CD4-positive, alpha-beta T cell (primary cell): Measurements from ENCODE around the gene SLIT2. TPM values are rescaled to one million over a fixed set of nuclear protein-coding genes. Genes with fewer than 3 reads are reported as not detected.

Source experiments
- ATAC-seq: fragments of 200-7000 bp; cut with Tn5 transposase; one replicate; pipeline ENCODE4 v1.10.0; 2022; ENCODE audit warnings: mild to moderate bottlenecking; ENCODE audit not compliant: poor library complexity
- CTCF ChIA-PET: fragments of 350-600 bp; sonication (Branson Sonifier 250); formaldehyde crosslinking; loops from one replicate; lab custom pipeline; 2021; ENCODE audit warnings: antibody characterized with exemption, inconsistent platforms; lab: Charles Lee
- POLR2A ChIA-PET: fragments of 350-600 bp; sonication (Branson Sonifier 250); formaldehyde crosslinking; loops from one replicate; lab custom pipeline; 2021; ENCODE audit warnings: antibody characterized with exemption, inconsistent platforms; lab: Charles Lee
- DNase-seq, 14 experiments: peaks; one replicate each; pipeline ENCODE4 v3.0.0-alpha.2; 2013 to 2020; ENCODE audit warnings: mixed read lengths in 2 of 14
- H3K27ac ChIP-seq, 2 donors: one replicate each; pipeline versions ENCODE4 v1.5.1 to v1.7.0; 2013; ENCODE audit warnings: low read length in 2 of 2, low read depth in 1 of 2, mild to moderate bottlenecking in 1 of 2
- H3K27me3 ChIP-seq, 2 experiments: 1 replicate in 1 of 2; 2 replicates in 1 of 2; pipeline versions ENCODE4 v1.6.1 to v1.7.0; 2013; ENCODE audit warnings: low read length in 2 of 2, control low read depth in 1 of 2, mild to moderate bottlenecking in 1 of 2, moderate library complexity in 1 of 2; ENCODE audit not compliant: insufficient read depth in 2 of 2, control insufficient read depth in 1 of 2
- H3K36me3 ChIP-seq: one replicate; pipeline ENCODE4 v1.6.1; 2013; ENCODE audit warnings: low read length, control low read depth; ENCODE audit not compliant: insufficient read depth
- H3K4me1 ChIP-seq: one replicate; pipeline ENCODE4 v1.6.1; 2013; ENCODE audit warnings: low read length, control low read depth; ENCODE audit not compliant: insufficient read depth
- H3K4me3 ChIP-seq: one replicate; pipeline ENCODE4 v1.5.1; 2013; ENCODE audit warnings: mild to moderate bottlenecking, low read length, moderate library complexity
- H3K9me3 ChIP-seq, 2 experiments: 1 replicate in 1 of 2; 2 replicates in 1 of 2; pipeline versions ENCODE4 v1.6.1 to v1.7.0; 2013; ENCODE audit warnings: low read length in 2 of 2, mild to moderate bottlenecking in 2 of 2, control low read depth in 1 of 2, moderate library complexity in 1 of 2; ENCODE audit not compliant: control insufficient read depth in 1 of 2, insufficient read depth in 1 of 2
- H3K27ac Mint-ChIP-seq: one replicate; pipeline ENCODE4 v1.8.0; 2020; ENCODE audit warnings: mixed read lengths
- H3K27me3 Mint-ChIP-seq: one replicate; pipeline ENCODE4 v1.8.0; 2021; ENCODE audit warnings: mixed read lengths
- H3K36me3 Mint-ChIP-seq: one replicate; pipeline ENCODE4 v1.8.0; 2021; ENCODE audit warnings: low read depth, mixed read lengths
- H3K4me1 Mint-ChIP-seq: one replicate; pipeline ENCODE4 v1.8.0; 2021; ENCODE audit warnings: low read depth, mixed read lengths
- H3K4me3 Mint-ChIP-seq: one replicate; pipeline ENCODE4 v1.8.0; 2020; ENCODE audit warnings: mild to moderate bottlenecking, mixed read lengths
- H3K9me3 Mint-ChIP-seq: one replicate; pipeline ENCODE4 v1.8.0; 2020; ENCODE audit warnings: mixed read lengths
- CTCF ChIP-seq: fragments of 200-600 bp; IDR thresholded peaks from one replicate; pipeline ENCODE4 v1.8.0; 2022; ENCODE audit warnings: antibody characterized with exemption, mild to moderate bottlenecking
- intact Hi-C, 2 experiments: fragments of 100-400 bp; cut with DNase I in 1 of 2; cut with micrococcal nuclease in 1 of 2; formaldehyde crosslinking; loops; one replicate each; pipeline versions ENCODE4 v1.15.1 to v1.9.0; 2023 to 2025; cut with DNase I, micrococcal nuclease
- total RNA-seq, 174 experiments: library from RNA in 2 of 174; stranded (reverse) in 2 of 174; gene quantifications; one replicate each; pipeline ENCODE4 v1.2.3 and lab custom pipeline; 2021 to 2026

Gene SLIT2
- total RNA-seq, 2 experiments from 2014 or later = not detected

- Mint-ChIP-seq H3K27me3 (peaks cover 59% of the 10 kb centered on the region), H3K4me3 (no peak overlapping the region), H3K4me1 (peaks cover 11% of the 10 kb centered on the region), H3K9me3 (no peaks in the 10 kb centered on the region), H3K36me3 (no peaks in the 10 kb centered on the region), H3K27ac (no peak overlapping the region)
- no peak for DNase-seq
- H3K27ac ChIP-seq = no peak overlapping the region
- ATAC-seq = no peak
- H3K4me1 ChIP-seq = peaks cover 5% of the 10 kb centered on the region
- H3K9me3 ChIP-seq = peaks cover 0 to 32% of the 10 kb centered on the region in 2 experiments
- H3K4me3 ChIP-seq = no peak overlapping the region
- TF ChIP-seq CTCF = no peak
- peaks cover 38 to 66% of the 10 kb centered on the region in 2 experiments for H3K27me3 ChIP-seq
- H3K36me3 ChIP-seq = no peaks in the 10 kb centered on the region
- ChIA-PET CTCF (no interaction called here), POLR2A (no interaction called here)
- intact Hi-C loops = no loop called here
Measured at GRCh38 chr4:20252656-20253282, 1.1 kb downstream of the SLIT2 start.

GRCh38 chr4:20253283-20253734 is 1.6 kb downstream of the SLIT2 start:
- no peaks in the 10 kb centered on the region for H3K36me3 ChIP-seq
- no peak overlapping the region for H3K27ac Mint-ChIP-seq
- ATAC-seq (no peak), DNase-seq (no peak)
- no peak overlapping the region for H3K27ac ChIP-seq
- no peak overlapping the region for H3K4me3 Mint-ChIP-seq
- H3K4me1 ChIP-seq = peaks cover 5% of the 10 kb centered on the region
- intact Hi-C loops = no loop called here
- no peaks in the 10 kb centered on the region for H3K9me3 Mint-ChIP-seq
- H3K36me3 Mint-ChIP-seq = no peaks in the 10 kb centered on the region
- H3K4me1 Mint-ChIP-seq = peaks cover 11% of the 10 kb centered on the region
- peaks cover 0 to 32% of the 10 kb centered on the region in 2 experiments for H3K9me3 ChIP-seq
- peaks cover 59% of the 10 kb centered on the region for H3K27me3 Mint-ChIP-seq
- peaks cover 38 to 66% of the 10 kb centered on the region in 2 experiments for H3K27me3 ChIP-seq
- ChIA-PET POLR2A (no interaction called here), CTCF (no interaction called here)
- no peak overlapping the region for H3K4me3 ChIP-seq
- TF ChIP-seq CTCF = no peak

- no peaks in the 10 kb centered on the region for H3K9me3 Mint-ChIP-seq
- H3K27me3 ChIP-seq = peaks cover 38 to 63% of the 10 kb centered on the region in 2 experiments
- peaks cover 59% of the 10 kb centered on the region for H3K27me3 Mint-ChIP-seq
- no peak overlapping the region for H3K4me3 ChIP-seq
- no peak overlapping the region for H3K27ac Mint-ChIP-seq
- H3K36me3 Mint-ChIP-seq = no peaks in the 10 kb centered on the region
- ChIA-PET POLR2A (no interaction called here), CTCF (no interaction called here)
- intact Hi-C loops = no loop called here
- ATAC-seq (no peak), DNase-seq (no peak)
- no peak overlapping the region for H3K27ac ChIP-seq
- peaks cover 0 to 32% of the 10 kb centered on the region in 2 experiments for H3K9me3 ChIP-seq
- H3K4me1 Mint-ChIP-seq = peaks cover 11% of the 10 kb centered on the region
- TF ChIP-seq CTCF = no peak
- no peaks in the 10 kb centered on the region for H3K36me3 ChIP-seq
- no peak overlapping the region for H3K4me3 Mint-ChIP-seq
- peaks cover 5% of the 10 kb centered on the region for H3K4me1 ChIP-seq
Measured at GRCh38 chr4:20253735-20254409, 2.2 kb downstream of the SLIT2 start.
